Stimulated activated CD4-positive, alpha-beta T cell treated with anti-CD3 and anti-CD28 coated beads, Interleukin-4, amount 100 ng/mL, for 48 hours (primary cell): ENCODE measurements around the gene CYLD.

Experiments
- DNase-seq, 2 donors: peaks; one replicate each; pipeline ENCODE4 v3.0.0-alpha.2; 2020; ENCODE audit warnings: low read depth in 2 of 2

The CYLD gene

DNA sequence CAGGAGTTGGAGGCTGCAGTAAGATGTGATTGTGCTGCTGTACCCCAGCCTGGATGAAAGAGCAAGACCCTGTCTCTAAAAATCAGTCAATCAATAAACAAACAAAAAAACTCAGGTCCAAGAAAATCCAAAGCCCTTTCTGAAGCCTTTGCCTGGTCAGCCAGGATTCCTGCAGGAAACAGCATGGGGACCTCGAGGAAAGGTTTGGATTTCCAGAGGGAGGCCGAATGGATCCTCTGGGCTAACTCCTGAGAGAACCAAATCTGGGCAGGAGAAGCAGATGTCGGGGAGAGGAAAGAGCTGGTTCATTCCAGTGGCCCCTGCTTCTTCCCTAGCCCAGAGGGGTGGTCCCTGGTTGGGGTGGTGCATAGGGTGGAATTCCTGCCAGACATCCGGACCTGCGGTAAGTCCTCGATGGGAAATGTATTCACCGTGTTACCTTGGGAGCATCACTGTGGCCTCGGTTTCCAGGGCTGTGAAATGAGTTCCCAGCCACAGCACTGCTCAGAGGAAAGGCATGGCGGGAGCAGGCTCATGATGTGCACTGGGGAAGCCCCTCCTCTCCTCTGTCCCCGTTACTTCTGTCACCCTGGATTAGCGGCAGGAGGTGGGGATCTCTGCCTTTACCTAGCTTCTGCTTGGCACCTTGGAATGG, 75.1 kb downstream of the CYLD start:
- DNase-seq: no peak

- no peak for DNase-seq
Measured at GRCh38 chr16:50818380-50818779, 76.5 kb downstream of the CYLD start.

GRCh38 chr16:50819706-50820105, 77.8 kb downstream of the CYLD start:
- DNase-seq: no peak

GRCh38 chr16:50820225-50820624, 78.3 kb downstream of the CYLD start:
- DNase-seq: no peak

- no peak for DNase-seq
Measured at GRCh38 chr16:50821586-50821985, 79.7 kb downstream of the CYLD start.

DNA sequence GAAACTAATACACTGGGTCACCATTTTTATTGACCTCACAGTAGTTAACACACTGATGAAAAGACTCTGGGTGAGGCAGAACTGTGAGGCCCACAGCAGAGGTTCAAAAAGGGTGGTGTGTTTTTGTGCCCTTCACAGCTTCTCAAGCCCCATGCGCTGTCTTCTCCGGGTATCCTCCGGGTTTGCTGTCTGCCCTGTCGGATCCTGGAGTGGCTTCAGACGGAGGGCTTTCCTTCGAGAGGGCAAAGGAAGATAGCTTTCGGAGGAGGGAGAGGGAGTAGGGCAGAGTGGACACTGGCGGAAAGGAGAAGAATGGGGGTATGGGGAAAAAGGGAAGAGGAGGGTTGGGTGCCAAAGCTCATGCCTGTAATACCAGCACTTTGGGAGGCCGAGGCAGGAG, 80.8 kb downstream of the CYLD start:
- no peak for DNase-seq

GRCh38 chr16:50826797-50827316, 85.0 kb downstream of the CYLD start:
- no peak for DNase-seq

- no peak for DNase-seq
Measured at GRCh38 chr16:50828164-50828702, 86.3 kb downstream of the CYLD start.

DNA sequence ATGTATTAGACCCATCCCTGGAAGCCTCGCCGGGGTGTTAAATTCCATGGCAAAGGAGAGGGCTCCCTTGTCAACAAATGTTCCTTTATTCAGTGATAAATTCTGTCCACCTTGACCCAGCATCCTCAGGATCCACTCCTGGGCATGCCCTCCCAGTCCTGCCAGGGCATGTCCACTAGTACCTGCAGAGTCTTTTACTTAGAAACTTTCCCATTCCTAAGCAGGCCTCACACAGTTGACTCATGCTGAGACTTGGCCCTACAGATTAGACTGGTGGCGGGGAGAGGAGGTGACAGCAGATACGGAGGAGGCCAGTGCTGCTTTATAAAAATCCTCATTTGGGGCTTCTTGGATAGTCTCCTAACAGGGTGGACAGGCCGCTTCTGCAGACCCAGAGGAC, 88.8 kb downstream of the CYLD start:
- DNase-seq: no peak

DNA sequence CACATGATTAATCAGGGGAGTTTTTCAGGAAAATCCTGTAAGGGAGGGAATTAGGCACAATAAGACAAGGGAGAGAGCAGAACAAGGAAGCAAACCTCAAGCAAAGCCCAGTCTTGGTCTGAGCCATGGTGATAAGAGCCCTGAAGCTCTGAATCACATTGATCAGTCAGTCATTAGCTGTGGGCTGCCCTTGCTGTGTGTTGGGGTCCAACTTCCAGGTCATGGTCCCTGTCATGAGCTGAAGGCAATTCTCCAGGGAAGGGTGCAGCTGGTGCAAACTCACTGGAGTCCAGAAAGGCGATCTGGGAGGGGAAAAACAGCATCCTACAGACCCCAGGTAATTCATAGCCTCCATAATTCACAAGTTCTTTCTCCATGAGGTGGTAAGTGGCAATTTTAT, 89.9 kb downstream of the CYLD start:
- no peak for DNase-seq

- no peak for DNase-seq
Measured at GRCh38 chr16:50833929-50834328, 92.0 kb downstream of the CYLD start.

- DNase-seq: no peak
Measured at GRCh38 chr16:50834701-50835100, 92.8 kb downstream of the CYLD start.

DNA sequence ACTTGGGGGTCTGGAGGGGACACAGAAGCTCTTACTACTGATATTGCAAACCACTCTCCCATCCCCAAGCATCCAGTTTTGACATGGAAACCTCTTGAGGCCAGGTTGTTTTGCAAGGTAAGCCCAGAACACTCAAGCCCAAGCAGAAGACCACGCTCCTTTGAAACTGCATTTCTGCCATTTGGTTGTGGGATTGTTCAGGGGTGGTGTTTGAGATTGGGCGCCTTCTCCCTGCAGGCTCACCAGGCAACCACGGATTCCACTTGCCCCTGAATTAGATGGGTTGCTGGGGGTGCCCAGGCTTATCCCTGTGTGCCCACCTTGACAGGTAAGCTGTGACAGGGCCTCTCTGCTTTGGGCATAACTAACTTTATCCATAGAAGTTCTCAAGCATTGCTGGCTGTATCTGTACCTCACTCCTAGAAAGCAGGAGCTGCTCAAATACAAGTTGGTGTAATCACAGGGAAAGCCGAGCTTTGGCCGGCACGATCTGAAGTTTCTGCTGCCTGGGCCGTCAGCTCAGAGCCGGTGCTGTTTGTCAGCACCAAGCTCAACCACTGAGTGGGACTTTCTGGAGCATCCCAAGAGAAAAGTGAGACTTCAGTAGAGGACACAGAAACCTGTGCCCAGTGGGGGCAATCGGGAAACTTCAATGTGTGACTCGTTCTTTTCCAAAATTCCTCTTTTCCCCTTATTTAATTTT, 93.6 kb downstream of the CYLD start:
- DNase-seq: no peak

DNA sequence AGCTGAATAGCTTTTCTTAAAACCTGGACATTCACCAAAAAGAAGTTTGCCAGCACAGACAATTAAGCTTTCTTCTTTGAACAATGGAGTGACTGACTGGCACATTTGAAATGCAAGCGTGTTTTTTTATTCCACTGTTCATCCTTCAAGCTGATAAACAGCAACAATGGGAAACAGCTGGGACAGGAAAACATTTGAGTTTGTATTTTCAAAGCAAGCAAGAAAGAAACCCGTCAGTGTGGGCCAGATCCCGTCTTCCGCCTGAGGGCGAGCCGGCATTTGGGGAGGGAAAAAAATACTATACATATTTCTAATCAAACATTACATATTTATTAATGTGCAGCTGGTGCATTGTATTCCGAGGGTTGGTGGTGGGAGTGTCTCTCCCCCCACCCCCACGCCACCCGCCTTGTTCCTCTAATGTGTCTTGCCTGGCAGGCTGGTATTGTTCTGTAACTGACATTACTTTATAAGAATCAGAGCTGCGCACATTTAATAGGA, 94.3 kb downstream of the CYLD start:
- no peak for DNase-seq

DNA sequence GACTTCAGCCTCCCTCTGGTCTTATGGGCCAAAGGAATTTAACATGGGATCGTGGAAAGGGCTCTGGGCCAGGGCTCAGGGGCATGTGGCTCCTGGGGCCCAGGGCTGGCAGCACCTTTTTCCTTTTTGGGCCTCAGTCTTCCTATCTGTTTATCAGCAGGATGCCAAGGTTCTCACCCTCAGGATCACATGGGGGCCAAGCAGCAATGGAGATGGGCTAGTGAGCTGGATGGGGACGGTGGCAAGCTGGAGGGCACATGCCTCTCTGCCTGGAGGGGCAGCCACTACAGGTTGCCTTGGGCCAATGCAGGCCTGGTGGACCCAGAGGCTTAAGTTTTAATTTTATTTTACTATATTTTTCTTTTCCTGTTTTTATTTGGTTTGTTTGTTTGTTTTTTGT, 95.4 kb downstream of the CYLD start:
- no peak for DNase-seq

DNA sequence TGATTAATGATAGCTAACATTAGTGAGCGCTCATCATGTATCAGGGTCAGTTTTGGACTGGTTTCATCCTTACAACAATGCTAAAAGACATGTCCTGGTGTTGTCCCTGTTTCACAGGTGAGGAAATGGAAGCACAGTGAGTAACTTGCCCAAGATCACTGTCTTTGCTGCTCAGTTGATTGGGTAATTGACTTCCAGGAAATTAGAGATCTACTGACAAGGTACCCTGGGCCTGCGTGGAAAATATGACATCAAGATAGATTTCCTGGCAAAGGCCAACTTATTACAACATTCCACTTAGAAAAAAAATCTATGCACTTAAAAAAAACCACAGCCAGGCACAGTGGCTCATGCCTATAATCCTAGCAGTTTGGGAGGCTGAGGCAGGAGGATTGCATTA, 96.3 kb downstream of the CYLD start:
- DNase-seq: no peak

DNA sequence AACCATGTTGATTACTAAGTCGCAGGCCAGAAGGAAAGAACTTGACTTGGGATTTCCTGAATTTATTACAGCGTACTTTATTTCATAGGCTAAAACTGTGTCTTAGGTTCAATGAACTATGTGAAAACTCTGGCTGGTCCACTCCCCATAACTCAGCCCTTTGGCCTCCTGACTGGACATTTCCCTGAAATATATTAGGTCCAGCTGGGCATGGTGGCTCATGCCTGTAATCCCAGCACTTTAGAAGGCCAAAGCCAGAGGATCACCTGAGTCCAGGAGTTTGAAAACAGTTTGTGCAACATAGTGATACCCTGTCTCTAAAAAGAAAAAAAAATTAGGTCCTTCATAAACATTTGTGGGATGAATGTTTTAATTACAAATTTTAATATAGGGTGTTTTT, 97.0 kb downstream of the CYLD start:
- DNase-seq: no peak

- no peak for DNase-seq
Measured at GRCh38 chr16:50839356-50839755, 97.5 kb downstream of the CYLD start.

- no peak for DNase-seq
Measured at GRCh38 chr16:50839920-50840729, 98.2 kb downstream of the CYLD start.

DNA sequence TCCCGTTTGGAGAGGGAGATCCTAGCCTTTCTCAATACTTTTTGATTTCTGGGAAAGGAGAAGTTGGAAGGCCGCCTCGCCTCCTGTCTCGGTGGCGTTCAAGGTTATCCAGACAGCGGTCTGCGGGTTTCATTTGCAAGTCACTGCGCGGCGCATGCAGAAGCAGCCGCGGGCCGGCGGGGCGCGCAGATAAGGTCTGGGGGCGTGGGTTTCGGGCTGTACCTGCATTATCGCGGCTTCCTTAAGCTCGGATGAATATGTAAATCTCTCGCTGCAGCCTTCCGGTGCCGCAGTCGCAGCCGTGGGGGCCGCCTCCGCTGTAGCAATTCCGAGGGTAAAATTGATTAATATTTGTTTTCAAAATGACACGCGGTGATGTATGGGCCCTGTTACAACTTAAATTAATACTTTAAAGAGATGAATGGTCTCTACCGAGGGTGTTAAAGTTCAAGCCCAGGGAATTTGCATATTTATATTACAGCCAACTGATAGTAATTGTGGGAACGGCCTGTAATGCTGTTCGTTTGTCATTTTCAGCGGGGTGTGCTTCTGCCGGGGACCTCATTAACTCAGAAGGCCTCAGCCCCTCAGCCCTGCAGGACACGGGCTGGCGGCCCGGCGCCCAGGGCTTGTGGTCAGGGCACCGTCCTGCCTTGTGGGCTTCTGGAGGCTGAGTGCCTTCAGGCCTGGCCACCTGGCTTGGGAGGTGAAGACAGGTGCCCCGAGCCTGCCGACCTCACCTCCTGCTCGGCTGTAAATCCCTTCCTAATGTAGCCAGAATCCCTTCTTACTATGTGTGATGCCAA, 99.4 kb downstream of the CYLD start:
- DNase-seq: peak; percentile 25 to 32

GRCh38 chr16:50842013-50842505, 100.2 kb downstream of the CYLD start:
- no peak for DNase-seq
